NOMO-1 treated with DMSO at 0.1 percent for 48 hours (cell line): ENCODE data around the gene SSC4D.
"Not testable (repeated sequence)": the region's sequence is repeated elsewhere in the genome, so short reads cannot be mapped to it uniquely, and the experiment has no call there.

ENCODE experiments used
- DNase-seq: peaks from one replicate; lab custom pipeline; 2025; ENCODE audit not compliant: unreplicated experiment; lab: John Stamatoyannopoulos, UW

SSC4D gene

DNA sequence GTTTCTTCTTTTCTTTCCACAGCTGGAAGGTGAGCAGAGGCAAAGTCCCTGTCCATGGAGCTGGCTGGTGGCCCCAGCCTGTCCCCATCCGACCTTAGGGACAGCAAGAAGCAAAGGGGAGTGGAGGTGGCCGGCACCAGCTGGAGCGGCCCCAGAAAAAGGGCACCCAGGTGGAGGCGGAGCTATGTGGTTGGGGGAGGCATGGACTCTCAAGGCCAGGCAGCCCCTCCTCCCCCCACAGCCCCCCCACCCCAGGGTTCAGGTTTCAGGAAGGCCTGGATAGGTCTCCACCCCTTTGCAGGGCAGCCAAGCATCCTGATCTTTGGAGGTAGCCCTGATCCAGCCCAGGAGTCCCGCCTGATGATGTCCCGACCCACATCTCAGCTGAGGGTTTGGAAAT, at the start of gene SSC4D:
Gene SSC4D, minus strand, starts transcription at position 161 of the 400 bp plus-strand sequence. CDS start 5,258 bp downstream, outside the sequence.
- no peak for DNase-seq

DNA sequence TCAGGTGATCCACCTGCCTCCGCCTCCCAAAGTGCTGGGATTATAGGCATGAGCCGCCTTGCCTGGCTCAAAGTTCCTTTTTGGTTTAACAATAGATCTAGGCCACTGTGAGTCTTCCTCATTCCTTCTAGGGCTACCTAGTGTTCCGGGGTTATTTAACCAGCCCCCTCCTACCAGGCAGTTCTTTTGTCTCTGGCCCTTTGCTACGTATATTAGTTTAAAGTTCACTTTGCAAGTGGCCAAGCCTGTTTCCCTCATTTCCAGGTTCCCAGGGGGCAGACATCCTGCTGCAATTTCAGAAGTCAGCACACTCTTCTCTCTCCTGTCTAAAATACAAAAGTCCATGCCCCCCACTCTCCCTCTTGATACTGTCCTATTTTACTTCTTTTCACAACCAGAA, 49.0 kb upstream of the SSC4D start:
- not testable (repeated sequence) for DNase-seq

DNA sequence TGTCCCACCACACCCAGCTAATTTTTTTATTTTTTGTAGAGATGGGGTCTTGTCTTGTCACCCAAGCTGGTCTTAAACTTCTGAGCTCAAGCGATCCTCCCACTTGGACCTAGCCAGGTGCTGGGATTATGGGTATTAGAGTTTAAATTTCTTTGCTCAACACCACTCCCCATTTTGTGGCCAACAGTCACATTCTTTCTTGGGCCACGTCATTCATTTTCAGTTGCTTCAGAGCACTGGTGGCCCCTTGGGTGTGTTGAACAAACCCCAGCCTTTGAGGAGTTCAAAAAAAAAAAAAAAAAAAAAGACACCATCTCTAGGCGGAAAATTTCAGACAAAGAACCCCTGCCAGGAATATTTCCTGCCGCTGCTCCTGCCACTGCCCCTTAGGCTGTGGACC, 47.5 kb upstream of the SSC4D start:
- DNase-seq = not testable (repeated sequence)

DNA sequence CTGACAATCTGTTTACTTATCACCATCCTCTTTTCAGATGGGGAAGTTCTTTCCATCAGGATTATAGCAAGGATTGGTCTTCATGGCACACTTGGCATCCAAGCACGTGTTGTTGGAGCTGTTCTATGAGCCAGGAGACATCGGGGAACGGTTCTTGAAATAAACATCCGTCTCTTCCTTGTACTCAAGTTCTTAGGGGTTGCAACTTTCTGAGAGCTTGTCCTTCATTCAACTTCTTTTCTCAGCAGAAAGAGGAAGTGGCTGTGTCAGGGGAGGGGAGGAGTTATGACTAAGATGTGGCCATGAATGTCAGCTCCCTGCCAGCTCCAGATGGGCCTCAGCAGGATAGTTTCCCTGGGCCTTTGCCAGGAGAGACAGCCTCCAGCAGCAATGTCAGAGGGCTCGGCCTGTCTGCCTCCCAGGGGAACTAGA, 36.1 kb upstream of the SSC4D start:
- DNase-seq = peak; percentile 81

DNA sequence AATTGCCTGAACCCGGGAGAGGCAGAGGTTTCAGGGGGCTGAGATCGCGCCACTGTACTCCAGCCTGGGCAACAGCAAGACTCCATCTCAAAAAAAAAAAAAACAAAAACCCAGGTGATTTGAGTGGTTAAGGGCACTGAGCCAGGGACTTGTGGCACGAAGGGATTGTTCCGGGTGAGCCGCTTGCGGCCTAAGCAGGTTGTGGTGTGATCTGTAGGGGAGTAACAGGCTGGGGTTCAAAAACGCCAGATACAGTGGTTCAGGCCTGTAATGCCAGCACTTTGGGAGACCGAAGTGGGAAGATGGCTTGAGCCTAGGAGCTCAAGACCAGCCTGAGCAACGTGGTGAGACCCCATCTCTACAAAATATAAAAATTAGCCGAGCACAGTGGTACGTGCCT, 34.3 kb upstream of the SSC4D start:
- not testable (repeated sequence) for DNase-seq

DNA sequence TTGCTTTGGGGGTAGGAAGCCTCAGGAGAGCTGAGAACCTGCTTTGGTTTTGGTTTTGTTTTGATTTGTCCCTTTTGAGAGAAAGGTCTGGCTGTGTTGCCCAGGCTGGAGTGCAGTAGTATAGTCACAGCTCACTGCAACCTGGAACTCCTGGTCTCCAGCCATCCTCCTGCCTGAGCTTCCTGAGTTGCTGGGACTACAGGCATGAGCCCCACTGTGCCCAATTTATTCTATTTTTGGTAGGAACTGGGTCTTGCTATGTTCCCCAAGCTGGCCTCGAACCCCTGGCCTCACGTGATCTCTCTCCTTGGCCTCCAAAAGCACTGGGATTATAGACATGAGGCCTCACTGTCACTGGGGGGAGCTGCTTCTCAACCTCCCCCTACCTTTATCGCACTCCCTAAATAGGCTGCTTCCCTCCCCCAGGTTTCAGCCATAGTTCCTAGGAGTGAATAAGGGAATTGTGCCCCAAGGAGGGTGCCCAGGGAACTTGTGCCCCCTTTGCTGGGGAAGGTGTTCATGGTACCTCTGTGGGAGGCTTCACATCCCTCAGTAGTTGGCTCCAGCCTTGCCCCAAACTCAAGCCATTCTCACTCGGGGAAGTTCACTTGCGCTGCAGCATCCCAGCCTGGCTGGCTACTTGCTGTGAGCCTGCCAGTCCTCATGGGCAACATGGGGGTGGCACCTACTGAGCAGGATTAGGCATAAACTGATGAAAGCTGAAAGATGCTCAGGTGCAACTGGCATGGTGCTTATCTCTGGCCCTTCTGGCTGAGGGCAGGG, 33.4 kb upstream of the SSC4D start:
- DNase-seq = not testable (repeated sequence)

DNA sequence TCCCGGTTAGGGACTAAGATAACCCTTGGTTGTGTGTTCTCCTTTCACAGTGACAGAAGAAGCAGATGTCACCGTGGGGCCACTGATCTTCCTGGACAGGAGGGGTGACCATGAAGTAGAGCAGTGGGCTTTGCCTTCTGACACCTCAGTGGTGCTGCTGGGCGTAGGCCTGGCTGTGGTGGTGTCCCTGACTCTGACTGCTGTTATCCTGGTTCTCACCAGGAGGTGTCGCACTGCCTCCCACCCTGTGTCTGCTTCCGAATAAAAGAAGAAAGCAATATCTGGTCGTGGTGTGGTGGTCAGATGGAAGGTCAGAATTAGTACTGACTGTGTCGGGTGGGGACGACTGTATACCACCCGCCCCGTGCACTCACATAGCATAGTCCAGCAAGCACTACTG, 32.3 kb upstream of the SSC4D start:
- not testable (repeated sequence) for DNase-seq

DNA sequence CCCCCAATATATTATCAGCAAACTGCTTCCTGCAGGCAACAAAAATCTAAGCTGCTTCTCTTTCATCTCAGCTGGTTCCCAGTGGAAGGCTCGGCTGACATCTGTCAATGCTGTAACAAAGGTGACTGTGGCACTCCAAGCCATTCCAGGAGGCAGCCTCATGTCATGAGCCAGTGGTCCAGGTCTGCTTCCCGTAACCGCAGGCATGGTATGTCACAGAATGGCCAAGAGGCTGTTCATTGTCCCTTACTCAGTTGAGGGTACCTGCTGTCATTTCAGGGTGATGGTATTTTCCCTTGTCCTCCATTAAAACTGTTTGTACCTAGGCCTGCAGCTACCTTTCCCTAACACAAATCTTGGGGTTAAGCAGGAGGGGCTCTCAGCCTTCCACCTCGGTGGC, 30.9 kb upstream of the SSC4D start:
- DNase-seq = not testable (repeated sequence)

DNA sequence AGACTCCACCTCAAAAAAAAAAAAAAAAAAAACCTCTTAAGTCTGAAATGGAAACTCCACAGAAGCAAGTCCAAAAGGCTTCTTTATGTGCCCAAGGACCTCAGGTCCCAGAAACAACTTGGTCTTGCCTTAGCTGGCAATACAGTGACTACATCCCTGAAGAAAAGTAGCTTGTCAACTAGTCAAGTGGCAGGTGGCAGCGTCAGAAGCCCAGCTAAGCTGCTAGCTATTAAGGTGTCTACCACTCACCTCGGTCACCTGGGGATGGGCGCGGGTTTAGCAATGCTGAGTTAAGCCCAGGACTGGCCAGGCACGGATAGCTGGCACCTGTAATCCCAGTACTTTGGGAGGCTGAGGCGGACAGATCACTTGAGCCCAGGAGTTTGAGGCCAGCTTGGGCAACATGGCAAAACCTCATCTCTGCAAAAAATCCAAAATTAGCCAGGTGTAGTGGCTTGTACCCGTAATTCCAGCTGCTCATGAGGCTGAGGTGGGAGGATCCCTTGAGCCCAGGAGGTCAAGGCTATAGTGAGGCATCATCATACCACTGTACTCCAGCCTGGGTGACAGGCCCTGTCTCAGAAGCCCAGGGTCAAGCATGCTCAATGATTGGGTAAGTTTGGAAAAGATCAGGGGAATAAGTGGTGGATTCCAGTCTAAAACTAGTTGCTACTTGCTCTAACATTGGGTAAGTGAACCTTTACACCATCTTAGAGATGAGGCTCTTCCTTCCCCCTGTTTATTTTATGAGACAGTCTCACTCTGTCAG, 29.8 kb upstream of the SSC4D start:
- DNase-seq = not testable (repeated sequence)

DNA sequence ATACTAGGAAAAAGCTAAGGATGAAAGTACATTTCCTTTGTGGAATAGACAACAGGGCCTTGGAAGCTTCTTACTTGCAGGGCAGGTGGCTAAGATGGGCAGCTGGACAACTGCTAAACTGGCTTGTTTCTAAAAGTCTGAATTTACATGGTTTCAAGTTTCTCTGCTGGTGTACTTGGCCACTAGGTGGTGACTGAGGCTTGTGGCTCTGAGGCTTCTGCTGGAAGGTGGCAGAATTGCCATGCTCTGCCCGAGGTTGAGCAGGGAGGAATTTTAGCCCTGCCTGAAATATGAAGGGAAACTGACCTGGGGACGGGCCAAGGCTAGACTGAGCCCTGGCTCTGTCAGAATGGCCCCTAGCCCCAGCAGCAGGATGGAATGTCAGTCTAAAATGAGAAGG, 28.4 kb upstream of the SSC4D start:
- DNase-seq = peak; percentile 92

DNA sequence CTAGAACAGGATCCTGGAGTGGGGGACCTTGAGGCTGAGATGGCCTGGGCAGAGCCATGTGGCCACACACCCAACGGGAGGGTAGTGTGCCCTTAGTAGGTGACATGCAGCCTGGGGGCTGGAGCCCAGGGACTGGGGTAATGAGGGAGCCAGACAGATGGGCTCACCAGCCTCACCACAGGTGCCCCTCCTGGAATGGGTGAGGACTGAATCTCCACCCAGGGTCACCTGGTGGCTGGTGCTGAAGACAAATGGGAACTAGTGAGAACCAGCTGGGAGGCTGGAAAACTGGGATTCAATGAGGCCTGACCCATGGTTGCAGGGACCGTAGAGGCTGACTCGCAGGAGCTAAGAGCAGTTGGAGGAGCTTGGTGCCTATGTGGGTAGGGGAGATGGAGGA, 21.3 kb upstream of the SSC4D start:
- no peak for DNase-seq

DNA sequence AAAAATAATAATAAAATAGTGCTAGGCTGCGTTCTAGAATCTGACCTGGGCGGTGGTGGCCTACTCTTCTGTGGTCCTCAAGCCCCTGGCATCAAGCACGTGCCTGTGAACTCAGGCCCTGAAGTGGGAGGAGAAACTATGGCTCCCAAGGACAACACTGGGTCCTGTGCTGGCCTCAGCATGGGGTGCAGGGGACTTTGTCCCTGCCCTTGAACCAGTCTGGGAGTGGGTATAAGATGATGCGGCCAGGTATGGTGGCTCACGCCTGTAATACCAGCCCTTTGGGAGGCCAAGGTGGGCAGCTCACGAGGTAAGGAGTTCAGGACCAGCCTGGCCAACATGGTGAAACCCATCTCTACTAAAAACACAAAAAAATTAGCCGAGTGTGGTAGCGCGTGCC, 20.7 kb upstream of the SSC4D start:
- DNase-seq = no peak

DNA sequence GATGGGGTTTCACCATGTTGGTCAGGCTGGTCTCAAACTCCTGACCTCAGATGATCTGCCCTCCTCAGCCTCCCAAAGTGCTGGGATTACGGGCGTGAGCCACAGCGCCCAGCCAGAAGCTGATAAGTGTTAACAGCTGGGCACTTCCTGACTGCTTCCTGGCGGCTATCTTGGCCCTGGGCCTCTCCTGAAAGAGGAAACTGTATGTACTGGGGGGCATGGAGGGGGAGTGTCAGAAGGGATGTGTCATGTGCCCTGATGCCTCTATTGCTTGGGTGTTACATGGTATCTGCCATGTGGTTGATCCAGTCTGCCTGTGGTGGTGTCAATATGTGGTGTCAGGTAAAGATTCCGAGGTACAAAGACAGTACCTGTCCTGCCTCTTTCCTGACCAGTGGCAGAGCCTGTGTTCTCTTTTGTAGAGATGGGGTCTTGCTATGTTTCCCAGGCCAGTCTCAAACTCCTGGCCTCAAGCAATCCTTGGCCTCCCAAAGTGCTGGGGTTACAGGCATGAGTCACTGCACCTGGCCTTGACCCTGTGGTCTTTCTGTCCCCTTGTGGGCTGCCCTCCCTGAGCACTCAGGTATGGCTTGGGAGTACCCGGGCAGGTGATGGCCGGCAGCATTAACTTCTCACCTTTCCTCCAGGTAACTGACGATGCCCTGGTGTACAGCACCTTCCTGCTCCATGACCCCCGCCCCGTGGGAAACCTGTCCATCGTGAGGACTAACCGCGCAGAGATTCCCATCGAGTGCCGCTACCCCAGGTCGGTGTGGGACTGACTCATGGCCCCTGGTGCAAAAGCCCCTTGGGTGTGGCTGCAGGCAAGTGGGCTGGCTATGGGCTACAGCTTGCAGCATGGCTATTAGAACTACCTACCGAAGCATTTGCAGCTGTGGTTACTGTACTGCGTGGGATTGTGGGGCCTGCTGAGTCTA, 19.6 kb upstream of the SSC4D start:
- peak; percentile 88 for DNase-seq

DNA sequence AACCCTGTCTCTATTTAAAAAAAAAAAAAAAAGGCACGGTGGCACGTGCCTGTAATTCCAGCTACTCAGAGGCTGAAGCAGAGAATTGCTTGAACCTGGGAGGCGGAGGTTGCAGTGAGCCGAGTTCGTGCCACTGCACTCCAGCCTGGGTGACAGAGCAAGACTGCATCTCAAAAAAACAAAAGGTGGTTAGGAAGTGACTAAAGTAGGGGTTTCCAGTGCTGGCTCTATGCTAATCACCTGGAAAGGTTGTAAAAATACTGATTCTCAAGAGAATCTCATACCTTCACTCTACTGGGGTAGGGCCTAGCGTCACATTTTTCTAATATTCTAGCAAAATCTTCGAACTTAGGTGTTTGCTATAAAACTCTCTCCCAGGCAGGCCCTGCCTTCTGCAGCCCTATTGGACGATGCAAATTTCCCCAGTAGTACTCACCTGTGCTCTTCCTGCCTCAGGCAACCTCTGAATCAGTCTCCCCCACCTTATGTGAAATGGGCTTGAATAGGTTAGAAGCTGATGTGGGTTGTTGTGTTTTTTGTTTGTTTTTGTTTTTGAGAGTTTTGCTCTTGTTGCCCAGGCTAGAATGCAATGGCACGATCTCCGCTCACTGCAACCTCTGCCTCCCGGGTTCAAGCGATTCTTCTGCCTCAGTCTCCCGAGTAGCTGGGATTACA, 18.8 kb upstream of the SSC4D start:
- DNase-seq = no peak

DNA sequence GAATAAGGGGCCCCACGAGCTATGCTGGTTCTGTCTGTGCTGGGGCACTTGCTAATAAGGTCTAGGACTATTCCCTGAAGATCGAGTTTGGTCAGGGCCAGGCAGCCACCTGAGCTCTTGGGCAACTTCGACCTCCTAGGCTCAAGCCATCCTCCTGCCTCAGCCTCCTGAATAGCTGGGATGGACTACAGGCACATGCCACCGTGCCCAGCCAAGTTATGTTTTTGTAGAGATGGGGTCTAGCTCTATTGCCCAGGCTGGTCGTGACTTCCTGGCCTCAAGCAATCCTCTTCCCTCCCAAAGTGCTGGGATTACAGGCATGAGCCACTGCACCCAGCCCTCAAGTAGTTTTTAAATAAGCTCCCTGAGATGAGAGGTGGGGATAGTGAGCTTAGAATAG, 18.1 kb upstream of the SSC4D start:
- no peak for DNase-seq

DNA sequence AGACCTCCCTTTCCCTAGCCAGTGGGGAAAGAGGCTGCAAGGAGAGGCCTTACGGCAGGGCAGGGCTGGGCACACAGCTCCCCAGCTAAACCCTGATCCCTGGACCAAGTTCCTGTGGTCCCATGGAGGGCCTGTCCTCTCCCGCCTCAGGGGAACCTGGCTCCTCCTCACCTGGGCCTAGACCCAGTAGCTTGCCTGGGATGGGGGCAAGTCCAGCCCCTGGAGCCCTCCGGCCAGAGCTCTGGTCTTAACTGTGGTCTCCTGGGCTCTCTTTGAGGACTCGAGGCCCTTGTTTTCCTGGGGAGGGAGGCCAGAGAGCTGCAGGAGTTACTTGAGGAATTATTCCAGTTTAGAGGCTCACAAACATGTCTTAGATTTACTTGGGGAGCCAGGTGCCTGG, 16.7 kb upstream of the SSC4D start:
- no peak for DNase-seq

DNA sequence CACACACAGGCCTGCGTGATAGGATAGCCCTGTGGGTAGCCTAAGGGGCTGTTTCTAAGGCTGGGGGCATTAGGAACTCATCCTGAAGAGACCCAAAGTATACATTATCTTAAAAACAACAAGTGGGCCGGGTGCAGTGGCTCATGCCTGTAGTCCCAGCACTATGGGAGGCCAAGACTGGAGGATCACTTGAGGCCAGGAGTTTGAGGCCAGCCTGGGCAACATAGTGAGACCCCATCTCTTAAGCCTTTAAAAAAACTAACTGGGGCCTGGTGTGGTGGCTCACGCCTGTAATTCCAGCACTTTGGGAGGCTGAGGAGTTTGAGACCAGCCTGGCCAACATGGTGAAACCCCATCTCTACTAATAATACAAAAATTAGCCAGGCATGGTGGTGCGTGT, 16.1 kb upstream of the SSC4D start:
- not testable (repeated sequence) for DNase-seq

DNA sequence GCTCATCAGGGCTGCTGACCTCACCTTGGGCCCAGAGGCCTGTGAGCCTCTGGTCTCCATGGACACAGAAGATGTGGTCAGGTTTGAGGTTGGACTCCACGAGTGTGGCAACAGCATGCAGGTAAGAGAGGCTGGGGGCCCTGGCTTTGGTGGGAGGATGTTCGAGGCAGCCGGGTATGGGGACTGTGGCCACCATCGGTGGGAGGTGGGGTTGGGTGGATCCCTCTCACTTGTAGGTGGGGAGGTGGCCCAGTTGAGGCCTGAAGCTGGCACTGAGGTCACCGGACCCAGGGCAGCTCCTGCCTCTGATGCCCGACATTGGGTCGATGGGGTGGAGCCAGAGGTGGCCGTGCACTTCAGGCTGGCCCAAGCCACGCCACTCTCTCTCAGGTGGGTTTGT, 15.7 kb upstream of the SSC4D start:
- DNase-seq = no peak

DNA sequence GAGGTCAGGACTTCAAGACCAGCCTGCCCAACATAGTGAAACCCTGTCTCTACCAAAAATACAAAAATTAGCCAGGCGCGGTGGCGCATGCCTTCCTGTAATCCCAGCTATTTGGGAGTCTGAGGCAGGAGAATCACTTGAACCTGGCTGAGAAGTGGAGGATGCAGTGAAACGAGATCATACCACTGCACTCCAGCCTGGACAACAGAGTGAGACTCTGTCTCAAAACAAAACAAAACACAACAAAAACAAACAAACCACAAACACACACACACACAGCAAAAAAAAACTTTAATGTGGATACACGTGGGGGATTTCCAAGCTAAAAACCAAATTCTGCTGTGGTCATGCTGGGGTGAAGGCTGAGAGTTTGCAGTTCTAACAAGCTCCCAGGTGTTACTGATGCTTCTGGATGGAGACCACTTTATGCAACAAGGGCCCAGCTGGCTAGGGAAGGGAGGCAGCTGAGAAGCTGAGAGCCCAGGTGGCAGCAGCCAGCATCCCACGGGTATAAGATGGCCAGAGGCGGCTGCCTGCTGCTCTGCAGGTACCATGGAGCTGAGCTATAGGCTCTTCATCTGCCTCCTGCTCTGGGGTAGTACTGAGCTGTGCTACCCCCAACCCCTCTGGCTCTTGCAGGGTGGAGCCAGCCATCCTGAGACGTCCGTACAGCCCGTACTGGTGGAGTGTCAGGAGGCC, 15.1 kb upstream of the SSC4D start, which contains the start of gene ZP3:
Gene ZP3, plus strand, starts transcription at position 538 of the 699 bp plus-strand sequence. Its CDS starts 15 bp downstream, at position 553.
- no peak for DNase-seq
